Left hindlimb (tissue), 1 donor: ENCODE measurements around the gene PRKAG2.

Experiments used
- DNase-seq: peaks from one replicate; pipeline ENCODE4 v3.0.0-alpha.2; 2018

PRKAG2 gene

DNA sequence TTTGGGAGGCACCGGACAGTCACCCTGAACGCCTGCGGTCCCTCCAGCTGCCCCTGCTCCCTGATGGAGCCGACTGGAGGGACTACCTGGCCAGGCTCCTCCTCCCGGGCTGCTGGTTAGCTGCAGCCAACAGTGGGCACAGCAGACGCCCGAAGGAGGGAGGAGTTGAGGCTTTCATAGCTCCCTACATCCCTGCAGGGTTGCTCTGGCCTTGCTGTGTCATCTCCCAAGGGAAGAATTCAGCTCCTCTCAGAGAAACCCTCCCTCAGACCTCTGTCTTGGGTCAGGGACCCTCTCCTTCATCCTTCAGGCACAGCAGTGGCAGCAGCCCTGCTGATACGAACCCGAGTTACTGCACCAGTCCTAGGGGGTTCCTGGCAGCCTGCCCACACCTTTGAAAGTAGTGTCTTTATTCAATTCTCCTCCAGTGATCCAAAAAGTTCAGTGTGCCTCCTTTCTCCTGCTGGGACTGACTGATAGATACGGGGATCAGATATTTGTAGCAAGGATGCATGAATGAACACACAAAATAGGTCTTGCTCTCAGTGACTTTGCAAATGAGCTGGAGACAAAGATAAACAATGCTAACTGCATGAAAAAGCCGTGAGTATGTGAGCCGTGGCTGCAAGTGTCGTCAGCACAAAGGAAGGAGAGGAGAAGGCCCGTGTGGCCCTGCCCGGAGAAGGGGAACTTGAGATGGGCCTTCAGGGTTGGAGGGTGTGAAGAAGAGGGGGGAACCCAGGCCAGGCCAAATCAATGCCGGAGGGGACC lies 136.6 kb downstream of the PRKAG2 start:
- no peak for DNase-seq

DNA sequence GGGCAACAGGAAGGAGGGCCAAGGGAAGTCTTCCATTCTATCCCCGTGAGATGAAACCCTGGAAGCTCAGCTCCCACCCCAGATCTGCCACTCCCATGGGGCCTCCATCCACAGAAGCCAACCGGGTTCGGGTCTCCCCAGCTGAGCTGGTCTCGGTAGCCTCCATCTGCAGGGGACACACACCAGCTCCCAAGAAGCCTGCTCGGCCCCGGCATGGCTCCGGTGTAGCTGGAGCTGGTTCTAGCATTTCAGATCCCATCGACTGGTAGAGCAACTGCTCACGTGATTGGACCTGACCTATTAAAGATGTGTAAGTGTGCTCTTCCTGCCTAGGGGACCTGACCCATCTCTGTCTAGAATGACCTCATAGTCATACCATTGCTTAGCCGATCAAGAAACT lies 138.0 kb downstream of the PRKAG2 start:
- DNase-seq: no peak

DNA sequence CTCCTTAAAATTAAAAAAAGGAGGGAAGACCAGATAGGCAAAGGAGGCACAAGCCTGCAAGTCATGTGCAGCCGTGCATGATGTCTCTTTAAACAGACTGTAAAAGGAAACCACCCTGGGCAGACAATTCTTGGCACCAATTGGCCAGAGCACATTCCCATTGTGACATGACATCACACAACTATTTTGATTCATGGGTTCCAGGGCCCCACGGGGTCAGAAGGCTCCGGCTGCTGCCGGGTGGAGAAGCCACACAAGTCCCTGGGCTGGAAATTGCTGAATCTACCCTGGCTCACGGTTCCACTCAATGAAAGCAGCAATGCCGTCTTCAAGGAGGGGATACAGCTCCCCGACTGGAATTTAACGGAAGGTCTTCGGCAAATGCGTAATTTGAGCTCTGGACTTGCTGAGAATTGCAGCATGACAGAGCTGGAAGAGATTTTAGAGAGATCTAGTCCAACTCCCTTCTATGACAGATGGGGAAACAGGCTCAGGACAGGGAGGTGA lies 140.5 kb downstream of the PRKAG2 start:
- DNase-seq: peak; percentile 82

DNA sequence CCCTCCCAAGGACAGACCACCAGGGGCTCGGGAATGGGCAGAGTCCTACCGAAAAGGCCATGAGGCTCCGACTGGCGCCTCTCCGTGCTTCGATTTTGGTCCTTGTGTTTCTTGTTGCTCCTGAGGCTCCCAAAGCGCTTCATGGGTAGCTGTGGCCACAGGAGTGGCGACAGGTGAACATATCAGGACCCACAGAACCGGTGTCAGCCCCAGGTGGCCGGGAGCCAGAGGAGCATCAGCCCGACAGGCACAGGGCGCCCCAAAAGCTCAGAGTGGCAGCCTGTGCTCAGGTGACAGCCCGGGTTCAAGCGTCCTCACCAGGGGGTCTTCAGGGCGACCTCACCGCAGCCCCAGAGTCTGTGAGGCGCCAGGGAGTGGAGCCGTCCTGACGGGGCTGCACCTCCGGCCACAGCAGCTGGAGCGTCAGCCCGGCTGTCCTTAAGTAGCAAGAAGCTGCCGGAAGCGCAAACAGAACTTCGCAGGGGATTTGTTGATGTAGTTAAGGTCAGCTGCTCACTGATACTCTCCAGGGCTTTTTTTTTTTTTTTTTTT lies 141.0 kb downstream of the PRKAG2 start:
- no peak for DNase-seq

DNA sequence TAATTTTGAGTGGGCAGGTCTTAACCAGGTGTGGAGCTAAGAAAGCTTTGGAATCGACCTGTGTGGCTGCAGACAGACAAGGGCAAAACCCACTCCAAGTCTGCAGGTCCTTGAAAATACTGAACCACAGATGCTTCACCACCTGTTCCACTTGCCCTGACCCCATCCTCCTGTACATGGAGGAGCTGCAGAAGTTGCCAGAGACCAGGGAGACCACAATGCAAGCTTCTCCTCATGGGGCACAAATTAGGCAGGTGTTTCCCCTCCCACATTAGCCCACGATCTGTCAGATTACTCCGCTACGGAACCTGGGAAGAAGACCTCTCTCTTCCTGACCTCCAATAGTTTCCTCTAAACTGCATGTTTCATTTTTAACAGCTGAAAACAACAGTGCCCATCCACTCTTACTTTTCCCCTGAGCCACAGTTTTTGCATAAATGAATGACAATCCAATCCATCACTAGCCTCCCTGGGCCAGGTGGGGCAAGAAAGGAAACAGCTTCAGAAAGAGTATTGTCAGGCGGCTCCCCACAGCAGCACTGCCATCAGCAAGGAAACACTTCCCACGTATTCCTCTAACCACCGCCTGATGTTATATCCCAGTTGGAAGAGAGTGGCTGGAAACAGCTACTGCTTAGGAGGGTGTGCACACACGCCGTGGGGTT lies 141.6 kb downstream of the PRKAG2 start:
- DNase-seq: no peak

DNA sequence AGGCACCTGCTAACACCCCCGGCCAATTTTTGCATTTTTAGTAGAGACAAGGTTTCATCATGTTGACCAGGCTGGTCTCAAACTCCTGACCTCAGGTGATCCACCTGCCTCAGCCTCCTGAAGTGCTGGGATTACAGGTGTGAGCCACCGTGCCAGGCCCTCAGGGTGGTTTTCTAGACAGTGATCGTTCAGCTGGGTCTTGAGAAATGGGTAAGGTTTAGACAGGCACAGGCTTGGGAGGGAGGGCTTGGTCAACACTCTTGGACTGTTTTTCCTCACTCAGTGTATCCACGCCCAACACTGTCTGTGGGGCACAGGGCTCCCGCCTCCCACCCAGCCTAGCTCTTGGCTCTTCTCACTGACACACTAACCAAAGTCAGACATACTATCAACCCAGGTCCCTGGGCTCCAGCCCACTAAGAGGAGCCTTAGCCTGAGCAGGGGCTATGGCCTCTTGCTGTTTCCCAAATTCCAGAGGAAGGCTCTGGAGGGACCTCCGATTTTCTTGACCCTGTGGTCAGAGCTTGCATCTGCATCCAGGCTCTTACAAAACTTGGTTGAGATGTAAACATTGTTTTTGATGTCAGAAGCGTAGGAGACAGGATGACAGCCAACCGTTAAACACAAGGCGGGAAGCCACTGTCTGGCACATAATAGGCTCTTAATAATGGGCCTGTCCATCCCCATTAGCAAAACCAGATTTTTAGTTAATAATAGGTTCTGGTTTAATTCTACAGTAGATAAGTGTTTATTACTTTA lies 143.9 kb downstream of the PRKAG2 start:
- no peak for DNase-seq

DNA sequence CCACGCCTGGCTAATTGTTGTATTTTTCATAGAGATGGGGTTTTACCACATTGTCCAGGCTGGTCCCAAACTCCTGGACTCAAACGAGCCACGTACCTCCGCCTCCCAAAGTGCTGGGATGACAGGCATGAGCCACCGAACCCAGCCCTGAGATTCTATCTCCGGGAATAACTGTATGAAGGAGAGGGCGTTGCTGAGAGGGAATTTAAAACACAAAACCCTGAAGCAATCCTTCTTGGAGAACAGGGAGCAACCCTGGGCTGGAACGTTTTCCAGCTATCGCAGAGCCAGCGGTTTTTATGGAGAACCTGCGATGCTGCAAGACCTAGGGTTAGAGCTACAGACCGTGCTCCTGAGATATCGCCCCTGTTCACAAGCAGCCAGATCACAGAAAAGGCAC lies 144.6 kb downstream of the PRKAG2 start:
- DNase-seq: no peak

DNA sequence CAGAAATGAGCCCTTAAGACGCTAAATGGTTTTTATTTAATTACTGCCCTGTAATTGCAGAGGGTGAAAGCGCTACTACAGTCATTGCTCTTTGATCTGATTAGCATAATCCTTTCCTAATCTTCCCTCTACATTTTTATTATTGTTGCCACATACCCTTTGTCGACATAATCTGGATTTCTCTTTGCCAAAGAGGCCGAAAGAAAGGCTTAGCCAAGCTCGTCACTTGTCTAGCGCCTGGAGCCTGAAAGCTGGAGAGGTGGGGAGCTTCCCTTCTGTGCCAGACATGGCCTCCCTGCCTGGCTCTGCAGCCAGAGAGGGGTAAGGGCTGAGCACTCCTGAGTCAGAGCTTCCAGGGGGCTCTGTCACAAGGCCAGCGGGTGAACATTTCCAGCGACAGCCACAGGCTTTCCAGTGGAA lies 145.9 kb downstream of the PRKAG2 start:
- DNase-seq: no peak

DNA sequence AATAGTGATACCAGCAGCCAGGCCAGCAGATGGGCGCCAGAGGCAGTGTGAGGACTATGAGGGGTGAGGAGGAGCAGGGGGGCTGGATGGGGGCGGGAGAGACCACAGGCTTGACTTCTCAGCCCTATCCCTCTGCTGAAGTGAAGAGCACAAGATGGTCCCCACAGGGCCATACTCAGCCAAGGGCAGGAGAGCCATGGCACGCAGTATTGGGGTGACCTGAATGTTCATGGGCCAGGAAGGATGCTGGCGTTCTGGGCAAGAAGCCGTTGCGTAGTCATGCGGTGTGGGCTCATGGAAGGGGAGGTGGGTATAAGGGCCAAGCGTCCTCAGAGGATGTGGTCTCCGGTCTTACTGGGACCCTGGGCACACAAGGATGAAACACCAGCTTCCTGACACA lies 146.3 kb downstream of the PRKAG2 start:
- DNase-seq: no peak

DNA sequence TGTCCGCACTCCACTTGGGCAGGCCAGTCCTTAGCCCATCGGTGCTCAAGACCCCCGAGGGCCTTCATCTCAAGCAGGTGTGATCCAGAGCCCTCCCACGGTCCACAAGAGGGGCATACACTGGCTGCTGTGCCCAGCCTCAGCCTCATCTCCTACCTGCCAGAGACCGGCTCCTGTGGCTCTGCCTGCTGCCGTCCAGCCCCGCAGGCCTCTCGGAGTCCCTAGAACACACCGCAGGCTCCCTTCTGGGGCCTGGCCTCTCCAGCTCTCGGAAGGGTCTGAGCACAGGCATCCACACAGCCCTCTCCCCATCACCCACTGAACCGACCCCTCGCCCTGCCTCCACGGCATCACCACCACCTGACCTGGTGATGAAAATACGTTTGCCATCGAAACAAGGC lies 147.4 kb downstream of the PRKAG2 start:
- no peak for DNase-seq

DNA sequence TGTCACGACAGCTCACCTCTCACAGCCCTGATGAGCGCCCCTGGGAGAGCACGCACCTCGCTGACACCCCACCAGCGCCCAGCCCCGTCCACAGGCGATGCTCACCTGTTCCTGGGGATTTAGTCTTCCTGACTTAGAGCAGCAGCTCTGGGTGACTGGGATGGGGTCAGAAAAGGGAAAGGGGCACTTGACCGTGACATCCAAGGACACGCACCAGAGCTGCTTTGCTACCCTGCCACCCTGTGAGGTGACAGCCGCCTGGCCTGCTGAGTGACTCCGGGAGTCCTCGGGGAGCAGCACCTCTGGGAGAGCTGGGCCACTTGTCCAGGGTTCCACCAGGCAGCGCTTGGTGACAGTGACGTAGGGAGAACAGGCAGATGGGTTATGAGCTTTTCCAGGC lies 148.2 kb downstream of the PRKAG2 start:
- DNase-seq: no peak

DNA sequence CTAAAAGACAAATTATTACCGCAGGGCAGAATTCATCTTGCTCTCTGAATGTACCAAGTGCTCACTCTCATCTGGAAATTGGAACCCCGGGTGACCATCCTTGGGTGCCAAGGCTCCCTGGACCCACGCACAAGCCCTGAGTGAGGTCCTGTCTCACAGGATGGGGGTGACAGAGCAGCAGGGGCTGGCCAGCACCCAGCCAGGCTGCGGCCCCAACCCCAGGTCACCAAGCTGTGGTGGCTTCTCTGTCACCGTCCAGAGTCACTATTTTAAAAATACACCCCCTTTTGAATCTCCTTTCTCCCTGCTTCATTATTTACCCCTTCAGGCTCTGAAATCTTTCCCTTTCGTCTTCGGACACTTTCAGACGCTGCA lies 148.6 kb downstream of the PRKAG2 start:
- DNase-seq: no peak

DNA sequence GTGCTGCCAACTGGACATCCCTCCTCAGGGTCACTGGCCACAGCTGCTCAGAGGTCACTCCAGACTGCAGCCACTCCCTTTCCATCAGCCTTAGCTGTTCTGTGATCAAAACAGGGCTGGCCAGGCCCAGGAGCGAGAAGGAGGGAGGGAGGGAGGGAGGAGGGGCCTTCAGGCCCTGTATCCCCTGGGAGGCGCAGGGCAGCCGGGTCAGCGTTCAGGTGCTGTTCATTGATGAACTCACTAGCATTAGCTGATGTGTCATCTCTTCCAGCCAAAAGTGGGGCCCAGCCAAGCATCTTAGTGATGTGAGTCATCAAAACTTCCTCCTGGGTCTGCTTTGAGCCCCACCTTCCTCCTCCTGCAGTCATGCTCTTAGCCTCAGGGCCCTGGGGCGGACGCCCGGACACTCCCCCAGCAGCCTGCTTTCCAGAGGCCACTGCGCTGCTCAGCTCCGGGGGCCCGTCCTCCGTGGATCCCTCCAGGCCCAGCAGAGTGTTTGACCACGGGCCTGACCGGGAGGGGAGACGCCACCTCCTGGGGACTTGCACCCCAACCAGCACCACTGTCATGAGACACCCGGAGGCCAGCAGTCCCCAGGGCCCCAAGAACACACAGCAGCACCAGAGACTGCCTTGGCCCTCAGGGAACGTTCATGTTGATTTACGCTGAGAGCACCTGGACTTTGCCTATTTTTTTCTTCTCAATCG lies 149.2 kb downstream of the PRKAG2 start:
- peak; percentile 82 for DNase-seq

DNA sequence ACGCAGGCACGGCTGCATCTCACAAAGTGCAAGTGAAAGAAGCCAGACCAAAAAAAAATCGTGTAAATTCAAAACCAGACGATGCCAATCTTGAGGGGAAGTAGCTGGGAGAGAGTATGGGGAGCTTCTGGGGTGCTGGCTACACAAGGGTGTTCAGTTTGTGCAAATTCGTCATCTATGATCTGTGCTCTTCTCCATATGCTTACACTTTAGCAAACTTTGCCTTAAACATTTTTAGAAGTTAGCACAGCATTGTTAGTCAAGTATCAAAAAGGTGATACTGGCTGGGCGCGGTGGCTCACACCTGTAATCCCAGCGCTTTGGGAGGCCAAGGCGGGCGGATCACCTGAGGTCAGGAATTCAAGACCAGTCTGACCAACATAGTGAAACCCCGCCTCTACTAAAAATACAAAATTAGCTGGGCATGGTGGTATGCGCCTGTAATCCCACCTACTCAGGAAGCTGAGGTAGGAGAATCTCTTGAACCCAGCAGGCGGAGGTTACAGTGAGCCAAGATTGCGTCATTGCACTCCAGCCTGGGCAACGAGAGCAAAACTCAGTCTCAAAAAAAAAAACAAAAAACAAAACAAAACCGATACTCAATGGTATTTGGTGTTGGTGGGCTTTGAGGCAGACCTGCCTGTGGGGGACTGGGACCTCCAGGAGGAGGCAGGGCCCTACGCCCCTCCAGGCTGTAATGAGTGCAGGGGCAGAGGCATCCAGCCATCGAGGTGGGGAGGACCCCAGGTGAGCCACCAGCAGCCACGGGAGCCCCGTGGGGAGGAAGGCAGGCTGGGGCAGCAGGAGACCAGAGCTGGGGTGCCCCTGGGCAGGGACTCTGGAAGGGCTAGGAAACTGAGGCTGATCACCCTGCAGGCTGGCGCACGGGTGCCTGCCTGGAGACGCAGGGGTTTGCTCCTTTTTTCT lies 150.0 kb downstream of the PRKAG2 start:
- DNase-seq: no peak

DNA sequence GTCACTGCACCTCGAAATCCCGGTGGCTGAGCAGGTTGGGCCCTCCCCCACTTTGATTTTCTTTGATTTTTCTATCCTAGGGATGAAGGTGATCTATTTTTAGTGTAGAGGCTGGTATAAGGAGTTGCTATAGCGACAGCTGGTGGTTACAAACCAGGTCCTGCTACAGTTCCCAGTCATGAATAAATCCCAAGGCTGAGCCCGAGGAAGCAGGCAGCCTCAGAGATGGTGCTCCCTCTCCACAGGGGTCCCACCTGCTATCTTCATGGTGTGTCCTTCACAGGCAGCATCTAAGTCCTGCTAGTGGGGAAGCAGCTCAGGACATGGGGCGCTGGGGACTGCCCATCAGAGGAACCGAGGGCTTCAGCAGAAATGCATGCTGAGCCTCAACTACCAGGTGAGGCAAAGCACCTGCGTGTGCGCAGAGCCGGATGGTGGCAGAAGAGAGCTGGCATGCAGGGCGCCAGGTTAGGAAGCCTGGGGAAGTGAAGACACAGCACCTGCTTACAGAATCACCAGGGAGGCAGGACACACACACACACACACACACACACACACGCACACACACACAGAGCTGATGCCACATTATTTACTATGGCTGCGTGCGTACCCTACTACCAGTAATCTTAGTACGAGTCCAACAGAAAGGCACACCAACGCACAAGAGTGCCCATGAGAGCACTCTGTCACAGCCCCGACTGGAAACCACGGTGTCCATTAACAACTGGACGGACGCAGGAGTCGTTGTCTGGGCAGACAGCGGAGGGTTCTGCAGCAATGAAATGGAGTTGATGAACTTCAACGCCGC lies 150.9 kb downstream of the PRKAG2 start:
- DNase-seq: no peak

DNA sequence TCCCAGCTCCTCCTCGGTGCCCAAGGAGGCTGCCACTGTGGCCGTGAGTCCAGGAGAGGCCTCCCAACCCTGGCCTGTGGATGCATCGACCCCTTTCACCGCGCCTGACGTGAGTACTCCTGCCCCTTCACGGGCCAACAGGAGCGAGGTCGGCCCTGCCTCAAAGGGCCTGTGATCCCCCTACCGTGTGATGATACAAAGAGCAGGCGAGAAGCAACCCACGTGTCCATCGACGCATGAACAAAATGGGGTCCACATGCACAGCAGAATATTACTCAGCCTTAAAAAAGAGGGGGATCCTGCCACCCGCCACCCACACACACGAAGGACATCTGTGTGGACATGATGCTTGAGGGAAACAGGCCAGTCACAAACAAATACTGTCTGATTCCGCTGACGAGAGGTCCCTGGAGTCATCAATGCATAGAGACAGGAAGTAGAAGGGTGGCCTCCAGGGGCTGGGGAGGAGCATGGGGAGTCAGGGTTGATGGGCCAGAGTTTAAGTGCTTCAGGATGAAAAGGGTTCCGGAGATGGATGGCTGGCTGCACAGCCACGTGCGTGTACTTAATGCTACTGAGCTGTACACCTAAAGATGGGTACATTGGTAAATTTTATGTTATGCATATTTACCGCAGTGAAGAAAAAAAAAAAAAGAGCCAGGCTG lies 151.9 kb downstream of the PRKAG2 start:
- DNase-seq: no peak

DNA sequence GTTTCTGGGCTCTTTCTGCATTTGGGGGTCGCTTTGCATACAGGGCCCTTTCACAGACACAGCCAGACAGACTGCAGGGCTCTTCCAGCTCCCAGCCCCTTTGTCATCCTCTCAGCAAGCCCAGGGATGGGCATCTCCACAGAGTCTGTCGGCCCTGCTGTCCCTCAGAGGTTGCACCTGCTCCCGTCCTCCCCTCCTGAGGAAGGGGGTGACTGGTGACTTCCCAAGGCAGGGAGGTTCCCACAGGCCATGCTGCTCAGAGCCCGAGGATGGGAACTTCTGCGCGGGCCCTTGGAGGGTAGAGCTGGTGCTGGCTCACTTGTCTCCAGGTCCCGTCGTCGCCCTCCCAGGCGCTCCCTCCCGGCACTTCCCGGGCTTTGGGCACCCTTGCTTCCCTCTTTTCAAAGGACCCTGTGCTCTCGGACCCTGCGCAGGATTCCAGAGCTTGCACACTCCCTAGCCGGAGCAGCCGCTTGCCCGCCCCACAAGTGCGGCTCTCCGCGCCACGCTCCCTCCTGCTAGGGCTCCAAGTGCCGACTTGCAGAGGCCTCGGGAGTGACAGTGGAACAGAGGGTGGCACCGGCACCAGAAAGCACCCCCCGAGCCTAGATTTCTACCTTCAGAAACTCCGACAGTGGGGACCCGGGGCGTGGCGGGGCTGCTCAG lies 152.5 kb downstream of the PRKAG2 start:
- no peak for DNase-seq

DNA sequence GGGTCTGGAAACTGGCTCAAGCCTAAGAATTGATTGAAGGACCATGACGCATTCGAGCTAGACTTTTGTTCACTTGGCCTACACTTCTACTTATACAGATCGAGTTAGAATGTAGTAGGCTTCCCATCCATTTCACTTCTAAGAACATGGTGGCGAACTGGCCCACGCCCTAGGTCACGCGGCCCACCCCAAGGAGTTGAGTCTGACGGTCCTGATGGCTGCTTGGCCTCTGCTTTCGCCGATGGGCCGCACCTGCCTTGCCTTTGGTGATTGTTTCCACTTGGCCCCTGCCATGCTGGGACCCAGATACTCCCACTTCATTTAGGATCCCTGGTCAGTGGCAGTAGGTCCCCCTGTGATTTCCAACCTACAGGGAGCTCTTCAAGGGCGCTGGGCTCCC lies 153.6 kb downstream of the PRKAG2 start:
- DNase-seq: no peak

DNA sequence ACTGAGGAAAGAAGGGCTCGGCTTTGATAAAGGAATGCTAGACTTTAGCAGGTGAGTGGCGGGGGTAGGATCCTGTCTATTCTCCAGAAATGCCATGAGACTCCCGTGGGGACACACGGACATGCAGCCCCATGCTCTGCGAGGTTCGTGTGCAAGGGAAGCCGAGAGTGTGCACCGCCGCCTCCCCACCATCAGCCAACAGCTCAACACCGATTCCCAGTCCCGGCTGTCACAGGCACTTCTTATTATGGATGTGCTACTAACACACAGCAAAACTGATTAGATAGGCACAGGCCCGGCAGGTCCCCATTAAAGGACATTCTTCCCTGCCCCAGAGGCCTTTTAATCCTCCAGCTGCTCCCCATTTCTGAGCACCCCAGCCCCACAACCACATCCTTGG lies 154.4 kb downstream of the PRKAG2 start:
- no peak for DNase-seq

DNA sequence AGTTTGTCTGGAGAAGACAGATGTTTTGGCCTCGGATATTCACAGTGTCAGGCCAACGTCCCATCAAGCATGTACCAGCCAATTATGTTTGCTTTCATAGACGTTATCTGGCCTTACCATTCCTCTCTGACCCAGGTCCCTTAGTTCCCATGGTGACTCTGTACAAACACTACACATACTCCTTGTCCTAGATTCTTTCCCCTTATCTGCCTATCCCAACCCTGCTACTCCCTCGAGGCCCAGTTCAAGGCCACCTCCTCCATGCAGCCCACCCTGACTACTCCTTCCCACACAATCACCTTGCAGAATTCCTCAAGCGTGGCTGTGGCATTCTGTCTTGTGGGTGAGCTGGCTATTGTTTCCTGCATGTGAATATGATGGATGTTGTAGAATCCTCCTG lies 155.2 kb downstream of the PRKAG2 start:
- no peak for DNase-seq
